GM10266 (cell line): ENCODE measurements around the gene CMC4.

Experiments used
- DNase-seq: peaks from one replicate; pipeline ENCODE4 v3.0.0; 2012; ENCODE audit errors: extremely low spot score
- CTCF ChIP-seq: IDR thresholded peaks from 2 replicates; pipeline ENCODE4 v1.5.1; 2012; ENCODE audit warnings: mild to moderate bottlenecking, low read depth; ENCODE audit not compliant: control insufficient read depth, insufficient read depth; ENCODE audit errors: missing control alignments

Gene CMC4

DNA sequence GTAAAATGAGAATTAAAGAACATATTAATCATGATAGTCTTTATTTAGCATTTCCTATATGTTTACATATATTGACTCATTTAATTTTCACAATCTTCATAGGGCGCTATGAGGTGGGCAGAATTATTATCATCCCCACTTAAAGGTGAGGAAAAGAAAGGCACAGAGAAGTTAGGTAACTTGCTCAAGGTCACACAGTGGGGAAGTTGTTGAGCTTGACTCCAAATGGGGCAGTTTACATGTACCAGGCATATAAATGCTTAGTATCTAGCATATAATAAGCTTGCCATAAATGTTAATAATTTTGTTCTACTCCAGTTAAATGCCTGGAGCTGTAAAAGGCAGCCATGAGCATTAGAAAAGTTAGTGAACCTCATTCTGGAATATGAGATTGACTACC, 1.5 kb downstream of the CMC4 start:
- no peak for TF ChIP-seq CTCF
- no peak for DNase-seq

DNA sequence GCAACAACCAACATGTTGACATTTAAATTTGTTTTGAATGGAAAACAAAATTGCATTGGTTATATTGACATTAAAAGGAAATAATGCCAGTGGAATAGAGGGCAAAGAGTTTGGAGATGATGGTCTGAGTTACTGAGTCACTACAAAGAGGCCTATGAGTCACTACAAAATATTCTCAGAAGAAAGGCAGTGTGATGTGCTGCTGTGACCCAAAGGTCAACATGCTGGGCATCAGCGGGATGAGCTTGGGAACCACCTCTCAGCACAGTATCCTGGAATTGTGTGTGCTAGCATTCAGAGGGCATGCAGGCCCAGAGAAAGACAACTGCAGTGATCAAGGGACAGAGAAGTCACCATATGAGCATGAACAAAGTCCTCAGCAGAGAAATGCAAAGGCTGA, 2.8 kb downstream of the CMC4 start:
- no peak for TF ChIP-seq CTCF
- no peak for DNase-seq

- TF ChIP-seq CTCF, result no peak
Measured at GRCh38 chrX:155065035-155065734, 5.8 kb downstream of the CMC4 start.

GRCh38 chrX:155061760-155062159, 9.2 kb downstream of the CMC4 start:
- no peak for TF ChIP-seq CTCF
- DNase-seq, result no peak

More at GRCh38 chrX:155065035-155065734, 5.8 kb downstream of the CMC4 start:
- DNase-seq, result no peak

GRCh38 chrX:155056877-155057792, 13.8 kb downstream of the CMC4 start:
- peak; percentile 66 for TF ChIP-seq CTCF
- DNase-seq, result peak; percentile 20

DNA sequence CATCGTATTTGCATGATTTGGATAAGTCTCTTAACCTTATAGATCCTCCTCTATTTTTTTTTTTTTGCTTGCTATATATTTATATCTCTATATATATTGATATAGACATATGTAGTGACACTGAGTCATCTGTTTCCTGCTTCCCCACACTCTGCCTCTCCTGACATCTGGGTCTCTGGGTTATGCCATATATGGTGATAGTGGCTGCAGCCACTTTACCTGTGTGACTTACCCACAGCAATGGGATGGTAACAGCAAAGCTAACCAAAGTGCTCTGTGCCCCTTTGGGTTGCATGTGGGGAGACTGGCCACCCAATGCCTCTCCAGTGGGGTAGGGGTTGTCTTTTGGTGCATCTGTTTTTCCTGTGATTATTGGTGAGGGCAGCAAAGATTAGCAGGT, 14.5 kb downstream of the CMC4 start:
- no peak for DNase-seq
- no peak for TF ChIP-seq CTCF

GRCh38 chrX:155055494-155055893, 15.4 kb downstream of the CMC4 start:
- TF ChIP-seq CTCF, result no peak
- no peak for DNase-seq
